Psoas muscle (tissue), 8 donors: ENCODE data around the gene ZAR1. TPM values are rescaled to one million over a fixed set of nuclear protein-coding genes. Genes with fewer than 3 reads are reported as not detected.
"Not testable (repeated sequence)": the region's sequence is repeated elsewhere in the genome, so short reads cannot be mapped to it uniquely, and the experiment has no call there.

Experiments
- ATAC-seq, 4 donors: fragments of 200-7000 bp; cut with Tn5 transposase; one replicate each; pipeline ENCODE4 v1.9.1; 2020; ENCODE audit warnings: moderate library complexity in 3 of 4, mild to moderate bottlenecking in 2 of 4
- DNase-seq, 2 donors: peaks; one replicate each; pipeline ENCODE4 v3.0.0-alpha.2; 2020
- H3K27ac ChIP-seq: fragments of 200-600 bp; one replicate; pipeline ENCODE4 v1.8.0; 2022
- H3K27me3 ChIP-seq, 3 donors: fragments of 200-600 bp in 1 of 3; one replicate each; pipeline versions ENCODE4 v1.6.1 to v1.8.0; 2013 to 2022; ENCODE audit warnings: low read length in 2 of 3, mild to moderate bottlenecking in 2 of 3, moderate library complexity in 1 of 3; ENCODE audit not compliant: insufficient read depth in 3 of 3
- H3K36me3 ChIP-seq, 2 donors: fragments of 200-600 bp in 1 of 2; one replicate each; pipeline versions ENCODE4 v1.6.1 to v1.8.0; 2013 to 2022; ENCODE audit warnings: low read depth in 1 of 2, mild to moderate bottlenecking in 1 of 2, moderate library complexity in 1 of 2; ENCODE audit not compliant: insufficient read depth in 1 of 2
- H3K4me1 ChIP-seq: fragments of 200-600 bp; one replicate; pipeline ENCODE4 v1.8.0; 2022
- H3K4me3 ChIP-seq: fragments of 200-600 bp; one replicate; pipeline ENCODE4 v1.8.0; 2022; ENCODE audit warnings: mild to moderate bottlenecking
- H3K9me3 ChIP-seq: fragments of 200-600 bp; one replicate; pipeline ENCODE4 v1.8.0; 2022
- CTCF ChIP-seq: fragments of 200-600 bp; IDR thresholded peaks from one replicate; pipeline ENCODE4 v1.8.0; 2022; ENCODE audit warnings: antibody characterized with exemption
- WGBS, 3 donors: extraction: QIAGEN DNeasy Blood & Tissue Kit; methylation state at CpG; one replicate each; pipeline versions ENCODE4 v1.1.6 to v1.1.7; 2013; 5-methylcytosine and 5-hydroxymethylcytosine counted together
- intact Hi-C, 2 donors: fragments of 100-400 bp; cut with DNase I; formaldehyde crosslinking; loops; one replicate each; pipeline versions ENCODE4 v1.11.0 to v1.14.2; 2022
- long read RNA-seq, 2 donors: library from polyadenylated mRNA; unstranded; transcript quantifications; one replicate each; pipeline ENCODE4 v2.0.0, GENCODE V29; 2021
- polyA plus RNA-seq, 3 donors: library from polyadenylated mRNA; stranded (reverse); fragments of 200-250 nt; gene quantifications; one replicate each; pipeline ENCODE4 v1.2.3, GENCODE V29; 2013
- total RNA-seq, 4 donors: library from RNA; stranded (reverse); fragmentation: NEBNext Ultra II Directional in 2 of 4; extraction: Animal tissue kit (Norgen Biotek cat#: 25700) in 2 of 4; gene quantifications; one replicate each; pipeline versions ENCODE4 v1.2.1 to v1.2.4, GENCODE V29; 2021 to 2023
- donor health status: healthy with polysubstance abuse.
- donor health status: DM: no; HTN: no; CAD: no; lungs with moderate emphysema.
- donor health status: Bipolar disorder and iron deficiency.
- donor health status: healthy.
- donor health status: DM: yes; HTN: yes; CAD: no.
- donor health status: DM: no; HTN: no; CAD: no.
- donor health status: DM: no; HTN: no; CAD: no.
- donor health status: DM: yes; HTN: yes; CAD: no.

ZAR1 gene
- total RNA-seq (not detected), polyA plus RNA-seq (not detected)
- long read RNA-seq, donor 1, result 0 reads
- long read RNA-seq, donor 2, result 0 reads

- peak in 2 of 4 donors; percentile 31 to 37 for ATAC-seq
- Histone ChIP-seq H3K9me3 (no peaks in the 10 kb centered on the region), H3K36me3 (no peaks in the 10 kb centered on the region), H3K27me3 (peaks cover 0 to 73% (median 31%) of the 10 kb centered on the region in 3 donors), H3K27ac (no peak within 1 kb of the TSS), H3K4me1 (no peaks in the 10 kb centered on the region), H3K4me3 (peak within 1 kb of the TSS; percentile 58)
- DNase-seq, result peak in 1 of 2 donors; percentile 45
- intact Hi-C loops, result no loop called here
- WGBS, 3 donors, result 2 to 5% (median 3%) methylated on average over 53 to 80 of the region's 80 CpGs
- no peak for TF ChIP-seq CTCF
Observed at GRCh38 chr4:48490012-48490679, at the start of gene ZAR1. Gene ZAR1, plus strand, starts transcription at chr4:48490252. Its CDS starts 40 bp downstream, at chr4:48490292.

- intact Hi-C loops, result loop anchor here in 1 of 2 donors (10.0 kb wide), 1 partner anchor 524 kb away; no protein-coding TSS in a partner anchor
- H3K27me3 ChIP-seq, DNase-seq, H3K4me3 ChIP-seq, H3K9me3 ChIP-seq, ATAC-seq, H3K36me3 ChIP-seq, H3K4me1 ChIP-seq, H3K27ac ChIP-seq: not testable (repeated sequence)
- 65 to 75% (median 70%) methylated on average over 5 of the region's 5 CpGs for WGBS, 3 donors
Observed at GRCh38 chr4:48440914-48441313, 49.1 kb upstream of the ZAR1 start.

GRCh38 chr4:48445704-48446103 is 44.3 kb upstream of the ZAR1 start:
- H3K27ac ChIP-seq, result no peak overlapping the region
- no peaks in the 10 kb centered on the region for H3K4me1 ChIP-seq
- intact Hi-C loops, result loop anchor here in 1 of 2 donors (10.0 kb wide), 1 partner anchor 519 kb away; no protein-coding TSS in a partner anchor
- ATAC-seq (no peak), DNase-seq (no peak)
- TF ChIP-seq CTCF, result peak; percentile 52
- no peak overlapping the region for H3K4me3 ChIP-seq
- H3K36me3 ChIP-seq, result no peaks in the 10 kb centered on the region
- 17 to 23% (median 18%) methylated on average over 3 of the region's 3 CpGs for WGBS, 3 donors
- no peaks in the 10 kb centered on the region for H3K27me3 ChIP-seq
- no peaks in the 10 kb centered on the region for H3K9me3 ChIP-seq

- Histone ChIP-seq H3K36me3 (no peaks in the 10 kb centered on the region), H3K27ac (no peak overlapping the region), H3K27me3 (no peaks in the 10 kb centered on the region), H3K4me3 (no peak overlapping the region), H3K4me1 (no peaks in the 10 kb centered on the region), H3K9me3 (no peaks in the 10 kb centered on the region)
- no peak for TF ChIP-seq CTCF
- DNase-seq, result no peak
- ATAC-seq, result no peak
- WGBS, 3 donors, result 88 to 94% (median 88%) methylated on average over 1 of the region's 1 CpG
- intact Hi-C loops, result loop anchor here in 1 of 2 donors (10.0 kb wide), 1 partner anchor 518 kb away; no protein-coding TSS in a partner anchor
Observed at GRCh38 chr4:48446642-48447041, 43.4 kb upstream of the ZAR1 start.

GRCh38 chr4:48449151-48449550 is 40.9 kb upstream of the ZAR1 start:
- Histone ChIP-seq H3K4me1 (no peaks in the 10 kb centered on the region), H3K4me3 (no peak overlapping the region), H3K27me3 (no peaks in the 10 kb centered on the region), H3K36me3 (no peaks in the 10 kb centered on the region), H3K9me3 (no peaks in the 10 kb centered on the region), H3K27ac (no peak overlapping the region)
- DNase-seq (no peak), ATAC-seq (no peak)
- 88 to 91% (median 89%) methylated on average over 10 of the region's 10 CpGs for WGBS, 3 donors
- no peak for TF ChIP-seq CTCF
- intact Hi-C loops, result loop anchor here in 1 of 2 donors (10.0 kb wide), 1 partner anchor 516 kb away; no protein-coding TSS in a partner anchor
